Dendritic cell treated with granulocyte-macrophage colony-stimulating factor and Interleukin-4, amounts not matched to agents 40 ng/mL and 50 ng/mL, for 4 days (primary cell): Measurements from ENCODE around the gene OSBPL2.

Experiments
- H3K27ac Mint-ChIP-seq: one replicate; pipeline ENCODE4 v1.8.0; 2022; ENCODE audit warnings: mild to moderate bottlenecking, mixed read lengths
- H3K27me3 Mint-ChIP-seq: one replicate; pipeline ENCODE4 v1.8.0; 2022; ENCODE audit warnings: mild to moderate bottlenecking, mixed read lengths
- H3K36me3 Mint-ChIP-seq: one replicate; pipeline ENCODE4 v1.8.0; 2022; ENCODE audit warnings: low read depth, mixed read lengths
- H3K4me1 Mint-ChIP-seq: one replicate; pipeline ENCODE4 v1.8.0; 2022; ENCODE audit warnings: low read depth, mixed read lengths
- H3K4me3 Mint-ChIP-seq: one replicate; pipeline ENCODE4 v1.8.0; 2022; ENCODE audit warnings: mild to moderate bottlenecking, moderate library complexity, mixed read lengths
- H3K9me3 Mint-ChIP-seq: one replicate; pipeline ENCODE4 v1.8.0; 2022; ENCODE audit warnings: mixed read lengths
- intact Hi-C: fragments of 100-400 bp; cut with micrococcal nuclease; formaldehyde crosslinking; loops from one replicate; pipeline ENCODE4 v1.15.0; 2022

The OSBPL2 gene

DNA sequence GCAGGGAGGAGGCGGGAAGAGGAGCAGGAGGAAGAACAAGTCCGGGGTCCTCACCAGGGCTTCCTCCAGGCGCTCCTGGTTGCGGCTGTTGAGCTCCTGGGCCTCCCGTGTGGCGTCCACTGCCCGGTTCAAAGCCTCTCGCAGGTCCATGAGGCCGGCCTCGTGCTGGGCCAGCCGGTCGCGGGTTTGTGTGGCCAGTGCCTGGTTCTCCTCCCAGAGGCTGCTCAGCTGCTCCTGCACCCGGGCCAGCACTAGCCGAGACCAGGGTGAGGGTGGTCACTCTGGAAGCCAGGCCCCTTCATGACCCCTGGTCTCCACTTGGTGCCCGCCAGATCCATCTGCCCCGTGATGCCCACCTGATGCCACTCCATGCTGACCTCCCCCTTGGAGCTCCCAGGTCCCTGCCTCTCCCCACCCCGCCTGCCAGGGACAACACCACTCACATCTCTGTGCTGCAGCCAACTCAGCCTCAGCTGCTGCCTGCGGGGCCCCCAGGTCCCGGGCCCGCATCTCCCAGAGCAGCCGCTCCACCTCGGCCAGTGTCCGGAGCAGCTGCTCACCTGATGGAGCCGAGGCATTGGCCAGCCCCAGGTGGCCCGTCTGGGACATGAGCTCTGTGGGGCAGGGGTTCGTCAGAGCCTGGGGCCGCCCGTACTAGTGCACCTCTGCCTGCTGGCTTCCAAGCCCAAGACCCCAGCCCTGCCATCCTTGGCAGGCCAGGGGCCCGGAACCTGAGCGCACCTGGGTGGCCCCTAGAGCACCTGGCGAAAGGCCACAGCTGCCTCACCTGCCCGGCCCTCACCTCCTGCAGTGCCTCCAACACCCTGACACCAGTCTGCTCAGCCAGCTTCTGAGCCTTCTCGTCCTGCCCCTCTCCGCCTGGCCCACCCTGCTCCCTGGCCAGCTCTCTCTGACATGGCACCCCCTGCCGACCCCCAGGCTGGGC, 80.4 kb downstream of the OSBPL2 start:
- no peaks in the 10 kb centered on the region for H3K27me3 Mint-ChIP-seq
- no peak overlapping the region for H3K27ac Mint-ChIP-seq
- H3K4me1 Mint-ChIP-seq: no peaks in the 10 kb centered on the region
- no peaks in the 10 kb centered on the region for H3K36me3 Mint-ChIP-seq
- no peak overlapping the region for H3K4me3 Mint-ChIP-seq
- intact Hi-C loops: no loop called here
- H3K9me3 Mint-ChIP-seq: no peaks in the 10 kb centered on the region

DNA sequence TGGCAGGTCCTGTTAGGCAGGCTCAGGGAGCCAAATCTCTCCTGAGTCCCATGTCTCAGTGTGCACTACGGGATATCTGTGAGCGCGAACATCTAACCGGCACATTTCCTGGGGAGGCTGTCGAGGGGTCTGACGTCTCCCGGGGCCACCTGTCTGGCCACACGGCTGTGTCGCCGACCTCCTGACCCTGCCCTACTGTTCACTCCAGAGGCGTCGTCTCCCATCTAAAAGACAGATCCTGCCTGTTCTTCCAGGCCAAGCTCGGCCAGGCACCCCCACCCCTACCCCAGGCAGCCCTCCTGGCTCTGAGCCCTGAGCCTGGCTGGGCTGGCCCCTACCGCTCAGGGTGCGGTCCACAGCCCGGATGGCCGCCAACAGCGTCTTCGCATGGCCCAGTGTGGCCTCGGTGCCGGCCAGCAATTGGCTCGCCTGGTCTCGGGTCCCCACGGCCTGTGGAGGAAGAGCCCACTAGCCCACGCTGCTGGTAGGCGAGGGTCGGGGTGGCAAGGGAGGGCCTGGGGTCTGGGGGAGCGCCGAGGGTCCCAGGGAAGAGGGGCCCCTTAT, 81.1 kb downstream of the OSBPL2 start:
- H3K27ac Mint-ChIP-seq: no peak overlapping the region
- intact Hi-C loops: no loop called here
- H3K9me3 Mint-ChIP-seq: no peaks in the 10 kb centered on the region
- no peaks in the 10 kb centered on the region for H3K36me3 Mint-ChIP-seq
- no peaks in the 10 kb centered on the region for H3K27me3 Mint-ChIP-seq
- H3K4me1 Mint-ChIP-seq: no peaks in the 10 kb centered on the region
- H3K4me3 Mint-ChIP-seq: no peak overlapping the region

DNA sequence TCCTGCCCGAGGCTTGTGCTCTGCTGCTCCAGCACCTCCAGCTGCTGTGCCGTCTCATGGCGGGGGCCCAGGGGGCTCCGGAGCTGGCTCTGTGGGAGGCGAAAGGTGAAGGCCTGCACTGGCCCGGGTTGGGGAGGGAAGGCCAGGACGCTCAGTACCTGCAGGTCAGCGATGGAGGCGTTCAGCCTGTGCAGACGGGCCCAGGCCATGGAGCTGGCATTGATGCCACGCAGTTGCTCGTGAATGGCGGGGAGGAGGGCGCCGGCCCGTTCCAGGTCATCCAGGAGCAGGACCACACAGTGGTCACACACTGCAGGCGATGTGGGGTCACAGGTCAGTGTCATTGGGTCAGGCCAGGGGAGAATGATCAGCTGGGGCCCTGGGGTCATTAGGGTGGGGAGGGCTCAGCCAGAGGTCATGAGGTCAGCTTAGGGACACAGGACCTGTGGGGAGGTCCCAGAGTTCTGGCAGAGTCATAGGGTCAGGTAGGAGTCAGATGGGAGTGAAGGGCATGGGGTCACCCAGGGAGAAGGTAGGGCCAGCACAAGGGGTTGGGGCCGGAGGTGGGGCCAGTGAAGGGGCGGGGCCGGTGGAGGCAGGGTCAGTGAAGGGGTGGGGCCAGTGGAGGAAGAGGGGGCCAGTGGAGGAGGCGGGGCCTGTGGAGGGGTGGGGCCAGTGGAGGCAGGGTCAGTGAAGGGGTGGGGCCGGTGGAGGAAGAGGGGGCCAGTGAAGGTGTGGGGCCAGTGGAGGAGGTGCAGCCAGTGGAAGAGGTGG, 82.4 kb downstream of the OSBPL2 start:
- no peak overlapping the region for H3K27ac Mint-ChIP-seq
- no peaks in the 10 kb centered on the region for H3K36me3 Mint-ChIP-seq
- no peak overlapping the region for H3K4me3 Mint-ChIP-seq
- H3K27me3 Mint-ChIP-seq: no peaks in the 10 kb centered on the region
- H3K9me3 Mint-ChIP-seq: no peaks in the 10 kb centered on the region
- intact Hi-C loops: no loop called here
- H3K4me1 Mint-ChIP-seq: no peaks in the 10 kb centered on the region

DNA sequence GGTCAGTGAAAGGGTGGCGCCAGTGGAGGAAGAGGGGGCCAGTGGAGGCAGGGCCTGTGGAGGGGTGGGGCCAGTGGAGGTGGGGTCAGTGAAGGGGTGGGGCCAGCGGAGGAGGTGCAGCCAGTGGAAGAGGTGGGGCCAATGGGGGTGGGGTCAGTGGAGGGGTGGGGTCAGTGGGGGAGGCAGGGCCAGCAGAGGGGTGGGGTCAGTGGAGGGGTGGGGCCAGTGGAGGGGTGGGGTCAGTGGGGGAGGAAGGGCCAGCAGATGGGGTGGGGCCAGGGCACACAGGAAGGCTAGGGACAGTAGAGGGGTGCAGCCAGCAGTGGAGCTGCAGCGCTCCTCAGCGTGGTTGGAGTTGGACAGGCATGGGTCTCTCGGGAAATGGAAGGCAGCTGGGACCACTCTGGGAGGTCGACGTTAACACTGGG, 83.2 kb downstream of the OSBPL2 start:
- Mint-ChIP-seq H3K4me1 (no peaks in the 10 kb centered on the region), H3K9me3 (no peaks in the 10 kb centered on the region), H3K27ac (no peak overlapping the region), H3K4me3 (no peak overlapping the region), H3K36me3 (no peaks in the 10 kb centered on the region), H3K27me3 (no peaks in the 10 kb centered on the region)
- intact Hi-C loops: no loop called here

DNA sequence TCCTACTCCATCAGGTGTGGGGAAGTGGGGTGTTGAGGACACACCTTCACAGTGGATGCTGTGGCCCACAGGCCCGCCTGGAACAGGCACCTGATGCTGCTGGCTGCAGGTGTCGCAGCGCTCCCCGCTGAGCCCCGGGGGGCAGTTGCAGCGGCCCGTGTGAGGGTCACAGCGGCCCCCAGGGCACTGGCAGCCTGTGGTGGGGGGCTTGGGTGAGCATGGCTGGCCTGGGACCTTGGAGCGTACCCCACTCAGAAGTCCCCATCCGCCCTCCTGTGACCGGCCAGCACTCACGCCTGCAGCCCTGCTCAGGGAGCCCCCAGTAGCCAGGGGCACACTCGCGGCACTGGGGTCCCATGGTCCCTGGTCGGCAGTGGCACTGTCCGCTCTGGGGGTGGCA, 83.7 kb downstream of the OSBPL2 start:
- Mint-ChIP-seq H3K4me3 (no peak overlapping the region), H3K4me1 (no peaks in the 10 kb centered on the region), H3K27me3 (no peaks in the 10 kb centered on the region), H3K36me3 (no peaks in the 10 kb centered on the region), H3K27ac (no peak overlapping the region), H3K9me3 (no peaks in the 10 kb centered on the region)
- intact Hi-C loops: no loop called here

DNA sequence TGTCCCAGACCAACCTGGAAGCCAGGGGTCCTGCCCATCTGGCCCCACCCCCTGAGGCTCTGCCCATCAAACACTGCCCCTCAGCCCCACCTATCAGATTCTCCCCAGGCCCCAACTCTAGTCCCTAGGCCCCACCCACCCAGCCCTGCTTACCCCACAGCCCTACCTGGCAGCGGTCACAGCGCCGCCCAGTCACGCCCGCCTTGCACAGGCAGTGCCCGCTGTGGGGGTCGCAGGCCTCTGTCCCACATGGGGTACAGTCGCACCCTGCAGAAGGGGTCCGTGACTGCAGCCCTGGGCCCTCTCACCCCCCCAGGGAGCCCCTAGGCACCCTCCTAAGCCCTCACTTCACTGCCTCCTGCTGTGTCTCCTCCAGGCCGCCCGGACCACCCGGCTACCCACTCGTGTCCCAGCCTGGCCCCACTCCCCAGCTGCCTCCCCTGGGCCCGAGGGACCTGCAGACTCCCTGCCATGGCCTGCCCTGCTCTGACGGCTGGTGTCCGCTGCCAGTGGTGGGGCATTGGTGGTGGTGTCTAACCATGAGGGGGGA, 84.2 kb downstream of the OSBPL2 start:
- no peak overlapping the region for H3K4me3 Mint-ChIP-seq
- intact Hi-C loops: no loop called here
- no peak overlapping the region for H3K27ac Mint-ChIP-seq
- no peaks in the 10 kb centered on the region for H3K27me3 Mint-ChIP-seq
- no peaks in the 10 kb centered on the region for H3K4me1 Mint-ChIP-seq
- no peaks in the 10 kb centered on the region for H3K9me3 Mint-ChIP-seq
- no peaks in the 10 kb centered on the region for H3K36me3 Mint-ChIP-seq

DNA sequence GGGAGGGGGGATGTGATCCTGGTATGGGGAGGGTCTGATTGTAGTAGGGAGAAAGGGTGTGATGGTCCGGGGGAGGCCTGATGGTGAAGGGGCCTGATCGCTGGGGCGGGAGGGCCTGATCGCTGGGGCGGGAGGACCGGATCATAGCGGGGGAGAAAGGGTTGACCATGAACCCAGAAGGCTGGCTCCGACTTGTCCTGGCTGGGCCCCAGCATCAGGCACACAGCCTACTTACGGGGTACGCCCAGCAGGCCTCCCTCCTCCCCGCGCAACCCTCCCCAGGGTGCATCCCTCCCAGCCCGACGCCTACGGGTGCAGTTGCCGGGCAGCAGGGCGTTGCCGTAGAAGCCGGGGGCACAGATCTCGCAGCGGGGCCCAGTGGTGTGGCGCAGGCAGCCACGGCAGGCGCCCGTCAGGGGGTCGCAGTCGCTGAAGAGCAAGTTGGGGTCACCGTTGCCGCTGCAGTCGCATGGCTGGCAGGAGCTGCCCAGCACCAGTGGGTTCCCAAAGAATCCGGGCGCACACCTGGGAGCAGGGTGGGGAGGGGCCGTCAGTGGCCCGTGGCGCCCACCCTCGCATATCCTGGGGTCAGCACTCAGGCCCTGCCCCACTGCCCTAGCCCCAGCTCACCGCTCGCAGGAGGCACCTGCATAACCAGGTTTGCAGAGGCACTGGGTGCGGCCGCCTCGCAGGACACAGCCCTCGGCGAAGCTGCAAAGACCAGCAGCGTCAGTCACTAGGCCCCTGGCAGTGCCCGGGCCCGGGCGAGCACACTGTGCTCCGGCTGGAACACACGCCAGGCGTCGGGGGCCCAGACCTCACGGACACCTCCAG, 85.0 kb downstream of the OSBPL2 start:
- no peak overlapping the region for H3K4me3 Mint-ChIP-seq
- no peak overlapping the region for H3K27ac Mint-ChIP-seq
- no peaks in the 10 kb centered on the region for H3K9me3 Mint-ChIP-seq
- no peaks in the 10 kb centered on the region for H3K4me1 Mint-ChIP-seq
- no peaks in the 10 kb centered on the region for H3K36me3 Mint-ChIP-seq
- H3K27me3 Mint-ChIP-seq: no peaks in the 10 kb centered on the region
- intact Hi-C loops: no loop called here

DNA sequence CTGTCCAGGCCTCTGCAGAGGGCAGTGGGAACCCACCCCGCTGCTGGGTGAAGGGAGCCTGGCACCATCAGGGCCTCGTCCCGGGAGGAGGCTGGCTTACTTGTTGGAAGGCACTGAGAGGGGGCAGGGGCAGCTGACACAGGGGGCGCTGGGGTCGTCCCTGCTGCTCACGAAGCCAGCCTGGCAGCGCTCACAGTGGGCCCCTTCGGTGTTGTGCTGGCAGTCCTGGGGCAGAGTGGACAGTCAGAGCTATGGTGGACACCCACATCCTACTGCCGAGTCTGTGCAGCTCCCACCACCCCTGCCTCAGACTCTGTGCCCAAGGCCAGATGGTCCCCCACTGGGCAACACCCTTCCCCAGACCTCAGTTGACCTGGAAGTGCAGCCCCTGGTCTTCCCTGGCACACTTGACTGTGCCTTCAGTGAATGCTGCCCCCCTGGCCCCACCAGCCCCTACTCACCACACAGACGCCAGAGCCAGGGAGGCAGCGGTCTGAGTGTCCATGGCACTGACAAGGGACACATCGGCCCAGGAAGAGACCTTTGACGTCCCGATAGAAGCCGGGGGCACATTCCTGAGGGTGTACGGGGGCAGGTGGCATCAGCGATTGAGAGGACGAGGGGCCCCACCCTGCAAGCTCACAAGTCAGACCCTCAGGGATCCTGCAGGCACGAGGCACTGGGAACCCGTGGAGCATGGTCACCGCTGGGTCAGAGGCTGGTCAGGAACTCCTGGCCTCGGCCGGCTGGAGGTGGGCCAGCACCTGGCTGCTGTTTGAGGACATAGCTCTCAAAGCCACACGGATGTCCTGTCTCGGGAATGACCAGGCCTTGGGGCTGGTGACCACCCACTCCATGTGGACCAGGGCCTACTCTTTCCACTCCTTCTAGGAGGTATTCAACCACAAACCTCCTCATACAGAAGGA, 85.9 kb downstream of the OSBPL2 start:
- H3K9me3 Mint-ChIP-seq: no peaks in the 10 kb centered on the region
- H3K27ac Mint-ChIP-seq: no peak overlapping the region
- intact Hi-C loops: no loop called here
- H3K4me1 Mint-ChIP-seq: no peaks in the 10 kb centered on the region
- no peaks in the 10 kb centered on the region for H3K36me3 Mint-ChIP-seq
- no peak overlapping the region for H3K4me3 Mint-ChIP-seq
- H3K27me3 Mint-ChIP-seq: no peaks in the 10 kb centered on the region

DNA sequence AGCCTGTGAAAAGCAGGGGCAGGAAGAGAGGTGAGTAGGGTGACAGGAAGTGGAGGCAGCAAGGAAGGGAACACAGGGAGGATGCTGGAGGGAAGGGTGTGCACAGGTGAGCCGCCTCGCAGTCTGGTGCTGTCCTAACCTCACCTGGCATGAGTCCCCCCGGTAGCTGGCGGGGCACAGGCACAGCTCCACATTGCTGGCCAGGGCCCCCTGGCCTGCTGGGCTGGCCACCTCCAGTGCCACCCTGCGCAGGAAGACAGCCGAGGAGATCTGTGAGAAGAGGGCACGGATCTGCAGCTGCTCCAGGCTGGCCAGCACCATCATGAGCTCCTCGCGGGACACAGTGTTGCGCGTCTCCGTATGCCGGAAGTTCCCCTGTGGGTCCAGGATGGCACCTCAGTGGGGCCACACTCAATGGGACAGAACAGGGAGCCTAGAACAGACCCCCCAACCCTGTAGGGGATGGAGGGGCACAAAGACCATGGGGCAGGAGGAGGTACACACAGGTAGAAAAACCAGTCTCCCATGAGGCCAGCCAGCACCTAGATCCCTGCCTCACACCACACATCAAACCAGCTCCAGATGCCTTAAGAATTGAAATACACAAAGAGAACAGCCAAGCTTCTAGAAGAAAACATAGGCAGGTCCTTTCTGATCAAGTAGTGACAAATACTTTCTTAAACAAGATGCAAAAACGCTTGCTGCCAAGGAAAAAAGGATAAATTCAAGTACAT, 87.0 kb downstream of the OSBPL2 start:
- intact Hi-C loops: no loop called here
- H3K27ac Mint-ChIP-seq: no peak overlapping the region
- no peak overlapping the region for H3K4me3 Mint-ChIP-seq
- H3K9me3 Mint-ChIP-seq: no peaks in the 10 kb centered on the region
- no peaks in the 10 kb centered on the region for H3K36me3 Mint-ChIP-seq
- no peaks in the 10 kb centered on the region for H3K4me1 Mint-ChIP-seq
- no peaks in the 10 kb centered on the region for H3K27me3 Mint-ChIP-seq

DNA sequence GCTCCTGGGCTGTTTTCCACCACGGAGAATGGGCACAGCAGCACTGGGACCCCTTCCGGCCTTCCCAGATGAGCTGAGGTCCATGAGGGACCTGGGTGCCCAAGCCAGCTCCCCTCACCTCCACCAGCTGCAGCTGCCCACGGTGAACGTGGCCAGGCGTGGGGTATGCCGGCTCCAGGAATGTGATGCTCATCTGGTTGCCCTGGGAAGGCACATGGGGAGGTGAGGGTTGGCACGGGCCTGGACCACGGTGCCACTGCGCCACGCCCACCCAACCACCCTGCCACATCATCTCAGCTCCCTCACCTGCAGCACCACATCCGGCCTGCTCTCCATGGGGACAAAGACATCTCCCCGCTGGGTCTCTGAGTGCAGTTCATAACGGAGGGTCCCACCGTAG, 88.2 kb downstream of the OSBPL2 start:
- Mint-ChIP-seq H3K4me1 (no peaks in the 10 kb centered on the region), H3K4me3 (no peak overlapping the region), H3K36me3 (no peaks in the 10 kb centered on the region), H3K9me3 (no peaks in the 10 kb centered on the region), H3K27me3 (no peaks in the 10 kb centered on the region), H3K27ac (no peak overlapping the region)
- intact Hi-C loops: no loop called here

DNA sequence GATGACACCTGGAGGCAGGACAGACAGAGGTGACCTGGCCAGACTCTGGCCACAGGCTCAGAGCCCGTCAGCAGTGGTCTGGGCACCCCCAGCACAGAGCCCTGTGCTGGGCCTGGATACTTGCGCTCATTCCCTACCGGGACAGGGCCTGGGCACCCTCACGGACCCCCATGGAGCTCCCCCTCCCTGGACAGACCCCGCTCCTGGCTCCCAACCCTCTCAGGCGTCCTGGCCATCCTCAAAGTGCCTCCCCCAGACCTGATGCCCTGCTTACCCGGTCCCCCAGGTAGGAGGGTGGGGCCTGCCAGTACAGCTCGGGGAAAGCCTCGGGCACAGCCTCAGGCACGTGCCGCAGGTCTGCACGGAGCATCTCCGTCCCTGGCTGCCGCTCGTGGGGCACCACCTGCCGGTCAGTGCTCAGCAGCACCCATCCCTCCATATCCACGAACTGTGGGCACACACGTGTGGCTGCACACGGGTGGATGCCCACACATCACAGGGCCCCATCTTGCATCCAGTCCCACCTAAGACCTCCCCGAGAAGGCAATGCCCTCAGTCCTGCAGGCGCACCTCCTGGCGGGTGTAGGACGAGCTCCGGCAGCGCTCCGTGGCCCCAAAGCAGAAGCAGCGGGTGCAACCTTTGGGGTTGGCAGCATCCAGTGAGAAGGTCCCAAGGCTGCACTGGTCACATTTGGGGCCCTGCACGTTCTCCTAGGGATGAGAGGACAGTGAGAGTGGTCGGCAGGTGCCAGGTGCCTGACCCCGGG, 88.8 kb downstream of the OSBPL2 start:
- H3K9me3 Mint-ChIP-seq: no peaks in the 10 kb centered on the region
- H3K36me3 Mint-ChIP-seq: no peaks in the 10 kb centered on the region
- H3K4me3 Mint-ChIP-seq: no peak overlapping the region
- H3K27me3 Mint-ChIP-seq: no peaks in the 10 kb centered on the region
- no peaks in the 10 kb centered on the region for H3K4me1 Mint-ChIP-seq
- intact Hi-C loops: no loop called here
- H3K27ac Mint-ChIP-seq: no peak overlapping the region
